OCI-LY7 (cell line): ENCODE measurements around the gene SNX17. TPM values are rescaled to one million over a fixed set of nuclear protein-coding genes. Genes with fewer than 3 reads are reported as not detected.

ENCODE experiments used
- BruUV-seq: library from RNA; stranded (reverse); fragments of 400-500 nt; replicated peaks from 2 replicates; lab custom pipeline; 2021; lab: Mats Ljungman, UMichigan
- CTCF ChIA-PET: fragments of 300-600 bp; sonication (Branson Sonifier 250); formaldehyde crosslinking; loops from one replicate; lab custom pipeline; 2022; ENCODE audit warnings: antibody characterized with exemption; ENCODE audit not compliant: unreplicated experiment; lab: Charles Lee
- POLR2A ChIA-PET: fragments of 300-600 bp; sonication (Branson Sonifier 250); formaldehyde crosslinking; loops from one replicate; lab custom pipeline; 2022; ENCODE audit warnings: antibody characterized with exemption; lab: Charles Lee
- DNase-seq: peaks from one replicate; pipeline ENCODE4 v3.0.0-alpha.2; 2015; ENCODE audit warnings: low spot score
- H2AFZ ChIP-seq: fragments of 200-600 bp; sonication (generic), shearing (Covaris generic); 2 replicates; pipeline ENCODE4 v1.6.1; 2014; ENCODE audit warnings: mild to moderate bottlenecking, antibody characterized with exemption, low read length, moderate library complexity
- H3K27ac ChIP-seq: fragments of 200-600 bp; sonication (generic); 2 replicates; pipeline ENCODE4 v1.5.1; 2014; ENCODE audit warnings: mixed run types, low read depth, mild to moderate bottlenecking, moderate library complexity, low read length, inconsistent platforms; ENCODE audit not compliant: poor library complexity, severe bottlenecking
- H3K36me3 ChIP-seq: fragments of 200-600 bp; sonication (generic); 2 replicates; pipeline ENCODE4 v1.6.1; 2014; ENCODE audit warnings: mild to moderate bottlenecking, antibody characterized with exemption, low read length, moderate library complexity, mixed read lengths; ENCODE audit not compliant: insufficient read depth
- H3K4me1 ChIP-seq: fragments of 200-600 bp; sonication (generic); 2 replicates; pipeline ENCODE4 v1.5.1; 2014; ENCODE audit warnings: mild to moderate bottlenecking, low read length; ENCODE audit not compliant: insufficient read depth, poor library complexity, severe bottlenecking
- H3K4me2 ChIP-seq: fragments of 200-600 bp; sonication (generic); 2 replicates; pipeline ENCODE4 v1.6.1; 2014; ENCODE audit warnings: mild to moderate bottlenecking, low read length
- H3K4me3 ChIP-seq: fragments of 200-600 bp; sonication (generic); 2 replicates; pipeline ENCODE4 v1.5.1; 2014; ENCODE audit warnings: mild to moderate bottlenecking, low read depth, low read length; ENCODE audit not compliant: poor library complexity, severe bottlenecking
- H3K79me2 ChIP-seq: fragments of 200-600 bp; sonication (generic); 2 replicates; pipeline ENCODE4 v1.6.1; 2016; ENCODE audit warnings: low read depth, mild to moderate bottlenecking, low read length, moderate library complexity, mixed read lengths; ENCODE audit not compliant: insufficient read depth
- H3K9me2 ChIP-seq: fragments of 200-600 bp; sonication (generic); 2 replicates; pipeline ENCODE4 v1.6.1; 2016; ENCODE audit warnings: mild to moderate bottlenecking, low read length, mixed read lengths; ENCODE audit not compliant: insufficient read depth
- H3K9me3 ChIP-seq: fragments of 200-600 bp; sonication (generic); 2 replicates; pipeline ENCODE4 v1.6.1; 2014; ENCODE audit warnings: mild to moderate bottlenecking, mixed run types, low read length, mixed read lengths
- H4K20me1 ChIP-seq: fragments of 200-600 bp; sonication (generic); 2 replicates; pipeline ENCODE4 v1.6.1; 2014; ENCODE audit warnings: mild to moderate bottlenecking, antibody characterized with exemption, low read length, moderate library complexity, mixed read lengths; ENCODE audit not compliant: insufficient read depth
- CTCF ChIP-seq: fragments of 200-600 bp; sonication (generic); conservative IDR thresholded peaks from 2 replicates; pipeline ENCODE4 v1.5.1; 2014; ENCODE audit warnings: mild to moderate bottlenecking, antibody characterized with exemption, low read length, moderate library complexity, mixed read lengths
- EZH2phosphoT487 ChIP-seq: fragments of 200-600 bp; sonication (generic); IDR thresholded peaks from 2 replicates; pipeline ENCODE4 v1.6.1; 2018; ENCODE audit warnings: low read depth, borderline replicate concordance, mild to moderate bottlenecking, mixed run types, antibody characterized with exemption, low read length, moderate library complexity, mixed read lengths
- intact Hi-C: fragments of 100-400 bp; cut with micrococcal nuclease; formaldehyde crosslinking; loops from one replicate; pipeline ENCODE4 v1.10.0; 2022; ENCODE audit not compliant: unreplicated experiment
- total RNA-seq, 2 experiments: library from RNA; depleted of rRNA in 1 of 2; stranded (reverse); fragments of >200 nt in 1 of 2; shearing (Covaris generic) in 1 of 2; gene quantifications; 2 replicates each; pipeline ENCODE4 v1.2.3, GENCODE V29; 2014 to 2022

The SNX17 gene
- total RNA-seq, 2 experiments from 2014 or later: 63.1 to 97.4 TPM

GRCh38 chr2:27398962-27399361 is 28.5 kb downstream of the SNX17 start:
- peaks cover 83% of the 10 kb centered on the region for H3K36me3 ChIP-seq
- H3K79me2 ChIP-seq: peaks cover 100% of the 10 kb centered on the region
- H2AFZ ChIP-seq: no peak overlapping the region
- no peak overlapping the region for H3K4me3 ChIP-seq
- H3K4me2 ChIP-seq: no peak overlapping the region
- intact Hi-C loops: no loop called here
- no peaks in the 10 kb centered on the region for H3K9me2 ChIP-seq
- no peak overlapping the region for H3K27ac ChIP-seq
- H4K20me1 ChIP-seq: peaks cover 9% of the 10 kb centered on the region; the same call in 1 of the 2 replicates
- H3K4me1 ChIP-seq: no peaks in the 10 kb centered on the region
- no TSS peak for BruUV-seq
- POLR2A ChIA-PET: interaction anchor here (0.6 to 0.7 kb wide), 2 partner anchors 11 to 53 kb away, joined by 3 read pairs; no protein-coding TSS in a partner anchor
- TF ChIP-seq EZH2phosphoT487: no peak
- no peak for TF ChIP-seq CTCF
- CTCF ChIA-PET: no interaction called here
- no peak for DNase-seq
- H3K9me3 ChIP-seq: no peaks in the 10 kb centered on the region

GRCh38 chr2:27400348-27401135 is 30.1 kb downstream of the SNX17 start:
- H2AFZ ChIP-seq: no peak overlapping the region
- H3K9me2 ChIP-seq: no peaks in the 10 kb centered on the region
- CTCF ChIA-PET: no interaction called here
- H3K27ac ChIP-seq: no peak overlapping the region
- peaks cover 9% of the 10 kb centered on the region; the same call in 1 of the 2 replicates for H4K20me1 ChIP-seq
- no peaks in the 10 kb centered on the region for H3K4me1 ChIP-seq
- DNase-seq: no peak
- no peak overlapping the region for H3K4me3 ChIP-seq
- intact Hi-C loops: loop anchor here (10.0 kb wide), 1 partner anchor 264 kb away; the partner anchor contains the start of genes SLC4A1AP and SUPT7L
- BruUV-seq: no TSS peak
- H3K79me2 ChIP-seq: peaks cover 100% of the 10 kb centered on the region
- H3K4me2 ChIP-seq: no peak overlapping the region
- H3K9me3 ChIP-seq: no peaks in the 10 kb centered on the region
- peaks cover 88% of the 10 kb centered on the region for H3K36me3 ChIP-seq
- POLR2A ChIA-PET: interaction anchor here (0.7 kb wide), 1 partner anchor 298 kb away, joined by 4 read pairs; no protein-coding TSS in a partner anchor
- TF ChIP-seq CTCF (no peak), EZH2phosphoT487 (no peak)
